GM04503 (cell line): ENCODE results near the gene GBX2.

Experiments
- DNase-seq: peaks from one replicate; pipeline ENCODE4 v3.0.0-alpha.2; 2012; ENCODE audit warnings: low read depth

GBX2 gene

DNA sequence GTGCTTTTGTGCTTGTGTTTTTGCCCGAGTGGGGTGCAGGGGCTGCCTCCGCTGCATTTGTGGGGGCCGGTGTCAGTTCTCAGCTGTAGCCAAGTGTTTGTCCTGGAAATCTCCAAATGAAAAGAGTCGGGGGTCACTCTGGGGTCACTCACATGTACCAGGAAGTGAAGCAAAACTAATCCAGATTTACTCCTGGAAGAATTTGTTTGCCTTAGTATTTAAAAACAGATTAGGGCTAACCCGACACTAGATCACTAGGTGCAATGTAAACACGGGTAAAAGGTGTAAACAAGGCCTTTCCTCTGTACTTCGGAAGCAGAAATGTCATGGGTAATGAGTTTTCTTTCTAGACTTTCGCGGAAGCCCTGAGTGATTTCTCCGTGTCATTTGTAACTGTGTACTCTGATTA lies 50.3 kb downstream of the GBX2 start:
- DNase-seq: no peak

DNA sequence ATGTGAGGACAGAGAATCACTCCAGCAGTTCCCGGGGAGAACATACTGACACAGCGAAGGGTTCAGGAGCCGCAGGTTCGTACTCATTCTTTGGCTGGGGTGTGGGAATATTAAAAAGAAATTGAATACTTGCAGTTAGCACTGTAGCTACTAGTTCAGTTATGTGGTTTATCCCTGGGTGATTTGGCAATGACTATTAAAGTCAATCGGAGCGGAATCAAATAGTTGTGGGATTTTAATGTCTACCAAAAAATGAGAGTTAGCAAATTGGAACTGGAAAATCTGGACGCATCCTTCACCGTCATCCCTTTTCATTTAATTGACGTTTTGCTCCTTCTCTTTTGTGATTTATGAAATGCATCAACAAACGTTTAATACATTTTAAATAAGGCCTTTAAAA lies 50.8 kb downstream of the GBX2 start:
- DNase-seq: no peak
